ENCODE results near the gene FBLN1. TPM values are rescaled to one million over a fixed set of nuclear protein-coding genes. Genes with fewer than 3 reads are reported as not detected.

The FBLN1 gene
- total and polyA plus RNA-seq, 2 of the 8 experiments (the other 6 are each of a cell fraction or from before 2014, with no cell fraction given), result 159 to 168 TPM

DNA sequence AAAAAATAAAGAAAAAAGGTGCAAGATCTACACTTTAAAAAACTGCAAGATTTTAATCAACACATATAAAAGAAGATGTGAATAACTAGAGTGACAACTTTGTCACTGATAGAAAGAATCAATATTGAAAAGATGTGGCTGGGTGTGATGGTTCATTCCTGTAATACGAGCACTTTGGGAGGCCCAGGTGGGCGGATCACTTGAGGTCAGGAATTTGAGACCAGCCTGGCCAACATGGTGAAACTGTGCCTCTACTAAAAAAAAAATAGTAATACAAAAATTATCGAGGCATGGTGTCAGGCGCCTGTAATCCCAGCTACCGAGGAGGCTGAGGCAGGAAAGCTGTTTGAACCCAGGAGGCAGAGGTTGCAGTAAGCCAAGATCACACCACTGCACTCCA, 21.0 kb upstream of the FBLN1 start:
- Histone ChIP-seq H3K56ac (replicated peaks; ENCODE audit: insufficient read length, low read depth, low read length) (no peak overlapping the region), H3K9ac (replicated peaks in 1 of 4; ENCODE audit: extremely low read depth in 1 of 4, low read depth in 3 of 4, low read length in 3 of 4) (no peak overlapping the region), H3K27me3 (replicated peaks in 1 of 4; ENCODE audit: control insufficient read depth in 3 of 4, extremely low read depth in 1 of 4, insufficient read depth in 3 of 4, low read length in 3 of 4) (no peaks in the 10 kb centered on the region; a peak in 1 of 7 replicates), H2BK5ac (ENCODE audit: low read depth, low read length) (no peak overlapping the region), H4K20me1 (replicated peaks in 1 of 2; ENCODE audit: control insufficient read depth in 1 of 2, insufficient read depth in 2 of 2, low read length in 2 of 2) (no peaks in the 10 kb centered on the region), H3K18ac (ENCODE audit: extremely low read depth, low read length) (no peak overlapping the region), H2AK5ac (ENCODE audit: low read depth, low read length) (no peak overlapping the region), H2BK12ac (ENCODE audit: low read depth, low read length) (no peak overlapping the region), H3K23me2 (ENCODE audit: low read depth, low read length) (no peaks in the 10 kb centered on the region), H3K23ac (ENCODE audit: insufficient read length) (no peak overlapping the region), H3K9me3 (ENCODE audit: insufficient read depth in 2 of 2, low read depth in 1 of 2, low read length in 1 of 2) (peaks cover 5 to 6% of the 10 kb centered on the region in 2 experiments; a peak in 2 of 4 replicates), H2BK20ac (ENCODE audit: low read length) (no peak overlapping the region), H3K14ac (ENCODE audit: insufficient read length) (no peak overlapping the region), H4K8ac (ENCODE audit: extremely low read depth, insufficient read depth, low read length) (no peak overlapping the region), H2AFZ (ENCODE audit: low read length) (no peak overlapping the region), H4K5ac (ENCODE audit: insufficient read length, low read depth, low read length) (no peak overlapping the region), H3K79me1 (ENCODE audit: low read depth, low read length) (peaks cover 3% of the 10 kb centered on the region; the same call in 1 of the 2 replicates), H4K91ac (replicated peaks; ENCODE audit: insufficient read length, low read length) (no peak overlapping the region), H2BK120ac (replicated peaks; ENCODE audit: low read depth, low read length) (no peak overlapping the region), H3K36me3 (ENCODE audit: control insufficient read depth in 2 of 4, insufficient read depth in 4 of 4, low read length in 3 of 4) (no peaks in the 10 kb centered on the region), H3K4me3 (ENCODE audit: extremely low read depth in 1 of 4, insufficient read depth in 2 of 4, low read depth in 3 of 4, low read length in 4 of 4) (no peak overlapping the region), H3K27ac (ENCODE audit: low read depth, low read length) (no peak overlapping the region), H2BK15ac (ENCODE audit: low read length) (no peak overlapping the region), H3K4ac (replicated peaks; ENCODE audit: insufficient read length, low read depth, low read length) (no peak overlapping the region), H3K4me2 (ENCODE audit: insufficient read depth in 1 of 2, low read depth in 2 of 2, low read length in 2 of 2) (no peak overlapping the region), H3K4me1 (replicated peaks in 1 of 4; ENCODE audit: control insufficient read depth in 3 of 4, insufficient read depth in 4 of 4, low read length in 3 of 4) (no peaks in the 10 kb centered on the region), H3K79me2 (ENCODE audit: control insufficient read depth in 1 of 2, insufficient read depth in 2 of 2, low read length in 2 of 2) (no peaks in the 10 kb centered on the region)
- FAIRE-seq (no peak), DNase-seq (ENCODE audit: low read depth in 1 of 2, low spot score in 2 of 2) (no peak)
- CTCF ChIA-PET (ENCODE audit: partially characterized antibody), result no interaction called here
- 83% methylated on average over 5 of the region's 5 CpGs; no CpG with 5 or more reads in 1 of the 2 experiments for WGBS, 2 experiments (ENCODE audit: extremely low coverage in 1 of 2, insufficient coverage in 1 of 2, insufficient read length in 1 of 2, insufficient replicate concordance in 2 of 2, low coverage in 1 of 2, low lambda C conversion rate in 2 of 2, missing lambda C conversion rate in 1 of 2)
- POLR2A ChIA-PET (ENCODE audit: partially characterized antibody), result interaction anchor here (1.0 kb wide), 1 partner anchor 23 kb away, joined by 3 read pairs; no protein-coding TSS in a partner anchor
- TF ChIP-seq CBX8 (IDR thresholded peaks at IDR 0.05; ENCODE audit: borderline replicate concordance, low read depth, low read length) (no peak), TAF1 (IDR thresholded peaks at IDR 0.05; ENCODE audit: low read depth, low read length) (no peak), CREB1 (IDR thresholded peaks at IDR 0.05) (no peak)
- TF ChIP-seq, protein P1, sequence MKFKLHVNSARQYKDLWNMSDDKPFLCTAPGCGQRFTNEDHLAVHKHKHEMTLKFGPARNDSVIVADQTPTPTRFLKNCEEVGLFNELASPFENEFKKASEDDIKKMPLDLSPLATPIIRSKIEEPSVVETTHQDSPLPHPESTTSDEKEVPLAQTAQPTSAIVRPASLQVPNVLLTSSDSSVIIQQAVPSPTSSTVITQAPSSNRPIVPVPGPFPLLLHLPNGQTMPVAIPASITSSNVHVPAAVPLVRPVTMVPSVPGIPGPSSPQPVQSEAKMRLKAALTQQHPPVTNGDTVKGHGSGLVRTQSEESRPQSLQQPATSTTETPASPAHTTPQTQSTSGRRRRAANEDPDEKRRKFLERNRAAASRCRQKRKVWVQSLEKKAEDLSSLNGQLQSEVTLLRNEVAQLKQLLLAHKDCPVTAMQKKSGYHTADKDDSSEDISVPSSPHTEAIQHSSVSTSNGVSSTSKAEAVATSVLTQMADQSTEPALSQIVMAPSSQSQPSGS (IDR thresholded peaks at IDR 0.05; ENCODE audit: low read length), result no peak

Data from H1 (cell line).